NCI-H446 treated with DMSO at 0.1 percent for 48 hours (cell line): ENCODE data around the gene ATF6.
A peak's percentile ranks its signal among the peaks of the same experiment; 100 is the strongest.

ENCODE experiments used
- DNase-seq: peaks from one replicate; lab custom pipeline; 2025; lab: John Stamatoyannopoulos, UW

ATF6 gene

GRCh38 chr1:161887730-161888287 lies 121.7 kb downstream of the ATF6 start:
- DNase-seq, result no peak

GRCh38 chr1:161890574-161890973 lies 124.5 kb downstream of the ATF6 start:
- no peak for DNase-seq

- no peak for DNase-seq
These were observed 133.0 kb downstream of the ATF6 start for GRCh38 chr1:161899091-161899490.

- no peak for DNase-seq
These were observed 134.0 kb downstream of the ATF6 start for GRCh38 chr1:161900160-161900559.

- no peak for DNase-seq
These were observed 136.1 kb downstream of the ATF6 start for GRCh38 chr1:161902182-161902581.

GRCh38 chr1:161905269-161905884 lies 139.3 kb downstream of the ATF6 start:
- no peak for DNase-seq

- no peak for DNase-seq
These were observed 141.1 kb downstream of the ATF6 start for GRCh38 chr1:161907265-161907664.

- no peak for DNase-seq
These were observed 142.1 kb downstream of the ATF6 start for GRCh38 chr1:161908264-161908663.

GRCh38 chr1:161910604-161911003 lies 144.5 kb downstream of the ATF6 start:
- DNase-seq, result no peak

- DNase-seq, result no peak
These were observed 147.5 kb downstream of the ATF6 start for GRCh38 chr1:161913482-161914140.

GRCh38 chr1:161914595-161914994 lies 148.5 kb downstream of the ATF6 start:
- DNase-seq, result no peak

GRCh38 chr1:161915051-161915503 lies 149.0 kb downstream of the ATF6 start:
- DNase-seq, result no peak

GRCh38 chr1:161915978-161916377 lies 149.9 kb downstream of the ATF6 start:
- no peak for DNase-seq

- DNase-seq, result no peak
These were observed 153.1 kb downstream of the ATF6 start for GRCh38 chr1:161919229-161919628.

- no peak for DNase-seq
These were observed 155.4 kb downstream of the ATF6 start for GRCh38 chr1:161921491-161921890.

- DNase-seq, result peak; percentile 18
These were observed 155.9 kb downstream of the ATF6 start for GRCh38 chr1:161921990-161922389.

GRCh38 chr1:161928056-161928455 lies 161.9 kb downstream of the ATF6 start:
- DNase-seq, result no peak

- no peak for DNase-seq
These were observed 163.0 kb downstream of the ATF6 start for GRCh38 chr1:161929137-161929536.

- DNase-seq, result no peak
These were observed 163.9 kb downstream of the ATF6 start for GRCh38 chr1:161930064-161930463.

GRCh38 chr1:161932668-161933067 lies 166.5 kb downstream of the ATF6 start:
- no peak for DNase-seq

GRCh38 chr1:161933592-161934588 lies 167.8 kb downstream of the ATF6 start:
- DNase-seq, result no peak

GRCh38 chr1:161935264-161935663 lies 169.1 kb downstream of the ATF6 start:
- no peak for DNase-seq
